ENCODE data around the gene CA10. TPM values are rescaled to one million over a fixed set of nuclear protein-coding genes. Genes with fewer than 3 reads are reported as not detected.

Gene CA10
- total RNA-seq, 1 donor from 2014 or later: 2.2 TPM

DNA sequence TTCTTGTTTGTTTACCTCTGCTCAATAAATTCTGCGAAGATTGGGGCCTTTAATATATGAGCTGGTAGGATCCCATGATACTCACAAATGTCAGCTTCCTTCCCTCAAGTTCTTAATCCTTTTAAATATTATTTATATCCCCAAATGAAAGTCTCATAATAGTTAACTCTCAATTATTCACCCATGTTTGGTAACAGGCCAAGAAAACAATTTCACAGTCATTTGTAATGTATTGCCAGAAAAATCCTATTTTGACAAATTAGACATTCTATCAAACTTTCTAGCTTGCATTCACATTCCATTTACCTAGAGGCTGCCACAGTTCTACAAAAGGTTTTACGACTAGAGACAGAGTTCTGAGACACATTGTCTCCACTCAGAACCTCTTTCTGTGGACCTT, 457.0 kb downstream of the CA10 start:
- Mint-ChIP-seq H3K4me3 (no peak overlapping the region), H3K36me3 (no peaks in the 10 kb centered on the region)

DNA sequence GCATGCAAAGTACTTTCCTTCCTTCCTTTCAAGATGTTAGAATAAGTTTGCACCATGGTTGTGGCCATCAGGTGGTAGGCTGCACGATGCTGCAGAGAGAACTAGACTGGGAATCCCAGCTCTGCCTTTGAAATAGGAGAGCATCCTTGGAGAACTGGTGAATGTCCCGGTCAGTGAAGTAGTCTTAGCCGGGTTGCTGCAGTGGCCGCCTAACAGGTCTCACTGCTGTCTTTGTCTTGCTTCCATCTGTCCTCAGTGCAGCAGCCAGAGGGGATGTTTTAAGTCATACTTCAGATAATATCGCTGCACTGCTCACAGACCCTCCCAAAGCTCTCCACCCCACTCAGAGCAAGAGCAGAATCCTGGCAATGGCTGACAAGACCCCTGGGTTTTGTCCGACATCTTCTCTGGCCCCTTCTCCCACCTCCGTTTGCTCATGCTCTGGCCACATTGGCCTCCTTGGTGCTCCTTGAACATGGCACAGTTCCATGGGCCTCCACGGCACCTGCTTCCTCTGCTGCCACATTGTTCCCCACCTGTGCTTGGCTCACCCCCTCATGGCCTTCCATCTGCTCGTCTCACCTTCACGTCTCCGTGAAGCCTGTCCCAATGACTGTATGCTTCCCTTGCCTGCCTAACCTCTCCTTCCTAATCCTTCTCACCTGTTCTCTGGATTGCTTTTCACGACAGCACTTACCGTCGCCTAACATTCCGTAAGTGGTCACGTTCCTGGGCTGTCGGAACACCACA, 458.3 kb downstream of the CA10 start:
- peaks cover 20% of the 10 kb centered on the region for H3K27me3 Mint-ChIP-seq
- no peaks in the 10 kb centered on the region for H3K36me3 Mint-ChIP-seq
- H3K9me3 Mint-ChIP-seq: no peaks in the 10 kb centered on the region
- H3K4me1 Mint-ChIP-seq (ENCODE audit: unreplicated experiment): no peaks in the 10 kb centered on the region
- H3K27ac Mint-ChIP-seq: no peak overlapping the region
- H3K4me3 Mint-ChIP-seq: no peak overlapping the region
- no peak for DNase-seq (ENCODE audit: extremely low spot score, unreplicated experiment)
- TF ChIP-seq, protein P1, sequence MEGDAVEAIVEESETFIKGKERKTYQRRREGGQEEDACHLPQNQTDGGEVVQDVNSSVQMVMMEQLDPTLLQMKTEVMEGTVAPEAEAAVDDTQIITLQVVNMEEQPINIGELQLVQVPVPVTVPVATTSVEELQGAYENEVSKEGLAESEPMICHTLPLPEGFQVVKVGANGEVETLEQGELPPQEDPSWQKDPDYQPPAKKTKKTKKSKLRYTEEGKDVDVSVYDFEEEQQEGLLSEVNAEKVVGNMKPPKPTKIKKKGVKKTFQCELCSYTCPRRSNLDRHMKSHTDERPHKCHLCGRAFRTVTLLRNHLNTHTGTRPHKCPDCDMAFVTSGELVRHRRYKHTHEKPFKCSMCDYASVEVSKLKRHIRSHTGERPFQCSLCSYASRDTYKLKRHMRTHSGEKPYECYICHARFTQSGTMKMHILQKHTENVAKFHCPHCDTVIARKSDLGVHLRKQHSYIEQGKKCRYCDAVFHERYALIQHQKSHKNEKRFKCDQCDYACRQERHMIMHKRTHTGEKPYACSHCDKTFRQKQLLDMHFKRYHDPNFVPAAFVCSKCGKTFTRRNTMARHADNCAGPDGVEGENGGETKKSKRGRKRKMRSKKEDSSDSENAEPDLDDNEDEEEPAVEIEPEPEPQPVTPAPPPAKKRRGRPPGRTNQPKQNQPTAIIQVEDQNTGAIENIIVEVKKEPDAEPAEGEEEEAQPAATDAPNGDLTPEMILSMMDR (conservative IDR thresholded peaks at IDR 0.05): no peak

More for the DNA sequence above, 457.0 kb downstream of the CA10 start:
- no peak for DNase-seq (ENCODE audit: extremely low spot score, unreplicated experiment)
- peaks cover 3% of the 10 kb centered on the region for H3K4me1 Mint-ChIP-seq (ENCODE audit: unreplicated experiment)
- TF ChIP-seq, protein P1 (conservative IDR thresholded peaks at IDR 0.05): no peak
- H3K27me3 Mint-ChIP-seq: peaks cover 13% of the 10 kb centered on the region
- H3K27ac Mint-ChIP-seq: no peak overlapping the region
- H3K9me3 Mint-ChIP-seq: no peaks in the 10 kb centered on the region

DNA sequence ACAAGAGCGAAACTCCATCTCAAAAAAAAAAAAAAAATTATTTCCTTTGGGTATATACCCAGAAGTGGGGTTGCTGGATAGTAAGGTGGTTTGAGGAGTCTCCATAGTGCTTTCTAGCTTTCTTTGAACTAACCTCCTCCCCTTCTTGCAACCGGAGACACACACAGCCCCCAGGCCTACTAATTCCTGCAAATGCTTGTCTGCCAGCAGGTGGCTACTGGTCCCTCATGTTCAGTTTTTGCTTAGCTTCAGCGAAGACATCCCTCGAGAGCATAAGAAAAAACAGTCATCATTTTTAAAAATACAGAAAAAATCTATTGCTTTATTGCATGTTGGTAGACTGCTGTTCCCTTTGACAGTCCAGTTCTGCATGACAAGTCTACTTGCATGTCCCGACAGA, 459.2 kb downstream of the CA10 start:
- TF ChIP-seq, protein P1 (conservative IDR thresholded peaks at IDR 0.05): peak; percentile 26
- Mint-ChIP-seq H3K27ac (no peak overlapping the region), H3K4me3 (no peak overlapping the region), H3K9me3 (peaks cover 3% of the 10 kb centered on the region), H3K36me3 (no peaks in the 10 kb centered on the region), H3K27me3 (peaks cover 20% of the 10 kb centered on the region), H3K4me1 (ENCODE audit: unreplicated experiment) (no peaks in the 10 kb centered on the region)
- DNase-seq (ENCODE audit: extremely low spot score, unreplicated experiment): no peak

DNA sequence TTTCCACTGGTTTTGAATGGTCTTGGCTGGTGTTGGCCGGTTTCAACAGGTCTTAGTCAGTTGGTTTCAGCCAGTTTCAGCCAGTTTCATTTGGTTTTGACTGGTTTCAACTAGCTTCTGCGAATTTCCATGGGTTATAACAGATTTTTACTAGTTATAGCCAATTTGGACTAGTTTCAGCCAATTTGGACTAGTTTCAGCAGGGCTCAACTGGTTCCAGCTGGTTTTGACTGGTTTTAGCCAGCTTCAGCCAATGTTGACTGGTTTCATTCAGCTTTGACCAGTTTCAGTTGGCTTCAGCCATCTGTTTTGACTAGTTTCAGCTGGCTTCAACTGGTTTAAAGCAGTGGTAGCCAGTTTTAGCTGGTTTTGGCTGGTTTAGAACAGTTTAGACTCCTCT, 465.6 kb downstream of the CA10 start:
- H3K4me1 Mint-ChIP-seq (ENCODE audit: unreplicated experiment): no peaks in the 10 kb centered on the region
- no peaks in the 10 kb centered on the region for H3K36me3 Mint-ChIP-seq
- DNase-seq (ENCODE audit: extremely low spot score, unreplicated experiment): no peak
- H3K27ac Mint-ChIP-seq: no peak overlapping the region
- peaks cover 8% of the 10 kb centered on the region for H3K9me3 Mint-ChIP-seq
- peaks cover 12% of the 10 kb centered on the region for H3K27me3 Mint-ChIP-seq
- no peak overlapping the region for H3K4me3 Mint-ChIP-seq
- TF ChIP-seq, protein P1 (conservative IDR thresholded peaks at IDR 0.05): no peak

DNA sequence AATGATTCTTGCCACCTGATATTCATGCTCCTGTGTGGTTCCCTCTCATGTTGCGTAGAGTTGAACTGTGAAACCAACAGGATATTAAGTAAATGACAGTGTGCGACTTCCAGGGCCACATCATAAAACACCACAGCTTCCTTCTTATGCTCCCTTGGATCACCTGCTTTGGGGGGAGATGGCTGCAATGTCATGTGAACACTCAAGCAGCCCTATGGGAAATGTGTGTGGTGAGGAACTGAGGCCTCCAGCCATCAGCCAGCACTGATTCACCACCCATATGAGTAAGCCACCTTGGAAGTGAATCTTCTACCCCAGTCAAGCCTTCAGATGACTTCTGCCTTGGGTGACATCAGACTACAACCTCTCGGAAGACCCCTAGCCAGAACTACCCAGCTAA, 470.6 kb downstream of the CA10 start:
- TF ChIP-seq, protein P1 (conservative IDR thresholded peaks at IDR 0.05): no peak
- Mint-ChIP-seq H3K27me3 (peaks cover 3% of the 10 kb centered on the region), H3K4me3 (no peak overlapping the region), H3K27ac (no peak overlapping the region), H3K36me3 (no peaks in the 10 kb centered on the region), H3K4me1 (ENCODE audit: unreplicated experiment) (no peaks in the 10 kb centered on the region), H3K9me3 (peaks cover 4% of the 10 kb centered on the region)
- DNase-seq (ENCODE audit: extremely low spot score, unreplicated experiment): no peak

Measured in type B pancreatic cell (in vitro differentiated cells).